ENCODE data around the gene ZNF547. TPM values are rescaled to one million over a fixed set of nuclear protein-coding genes. Genes with fewer than 3 reads are reported as not detected.

ZNF547 gene
- total RNA-seq, result 3.6 and 5.9 TPM in 2 replicates

GRCh38 chr19:57362997-57363687, at the start of gene ZNF547, which contains the start of gene TRAPPC2B:
ZNF547 (plus strand) TSS chr19:57363551; CDS start chr19:57368556, 5,005 bp downstream.
TRAPPC2B (plus strand) TSS chr19:57363551; CDS start chr19:57364834, 1,283 bp downstream.

GRCh38 chr19:57320180-57321084, 42.9 kb upstream of the ZNF547 start, which contains the start of gene ZNF543:
ZNF543 (plus strand) TSS chr19:57320472; CDS start chr19:57320854, 382 bp downstream.

DNA sequence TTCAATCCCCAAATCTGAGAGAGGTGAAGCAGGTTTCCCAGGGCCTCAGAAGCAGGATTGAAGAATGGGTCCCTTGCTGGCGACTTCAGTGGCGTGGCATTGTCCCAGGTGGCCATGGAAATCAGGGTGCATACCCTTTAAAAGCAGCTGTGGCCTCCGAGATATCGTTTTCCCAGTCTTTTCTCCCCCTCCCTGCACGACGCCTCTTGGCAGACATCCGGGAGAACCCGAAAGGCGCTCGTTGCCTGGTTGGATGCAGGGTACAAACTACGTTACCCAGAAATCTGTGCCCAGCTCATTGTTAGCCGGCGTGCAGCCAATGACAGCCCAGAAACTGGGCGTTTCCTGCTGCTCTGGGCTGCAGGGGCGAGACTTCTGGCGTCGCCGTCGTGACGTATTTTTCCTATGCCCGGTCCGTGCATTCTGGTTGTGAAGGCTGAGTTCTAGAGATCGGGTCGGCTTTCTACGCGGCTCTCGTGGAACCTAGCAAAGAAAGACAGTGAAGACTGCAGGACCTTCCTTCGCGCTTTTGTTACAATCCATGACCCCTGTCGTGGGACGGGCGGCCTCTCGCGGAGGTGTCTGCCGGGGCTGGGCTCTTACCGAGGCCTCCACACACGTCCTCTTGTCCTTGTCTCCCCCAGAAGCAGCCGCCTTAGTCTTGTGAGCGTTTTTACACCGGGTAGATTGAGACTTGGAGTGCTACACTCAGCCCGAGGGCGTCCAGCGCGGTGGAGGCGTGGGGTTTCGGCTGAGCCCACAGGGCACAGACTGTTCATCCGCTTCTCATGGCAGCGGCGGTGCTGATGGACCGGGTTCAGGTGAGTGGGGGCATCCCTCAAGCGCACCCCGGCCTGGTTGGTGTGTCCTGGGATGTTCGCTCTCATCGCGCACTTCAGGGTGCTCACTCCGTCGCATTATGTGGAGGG, 12.2 kb upstream of the ZNF547 start, which contains the start of gene ZNF304:
ZNF304 (plus strand) TSS at position 395 of the 929 bp plus-strand sequence; CDS start at position 789, 394 bp downstream.

DNA sequence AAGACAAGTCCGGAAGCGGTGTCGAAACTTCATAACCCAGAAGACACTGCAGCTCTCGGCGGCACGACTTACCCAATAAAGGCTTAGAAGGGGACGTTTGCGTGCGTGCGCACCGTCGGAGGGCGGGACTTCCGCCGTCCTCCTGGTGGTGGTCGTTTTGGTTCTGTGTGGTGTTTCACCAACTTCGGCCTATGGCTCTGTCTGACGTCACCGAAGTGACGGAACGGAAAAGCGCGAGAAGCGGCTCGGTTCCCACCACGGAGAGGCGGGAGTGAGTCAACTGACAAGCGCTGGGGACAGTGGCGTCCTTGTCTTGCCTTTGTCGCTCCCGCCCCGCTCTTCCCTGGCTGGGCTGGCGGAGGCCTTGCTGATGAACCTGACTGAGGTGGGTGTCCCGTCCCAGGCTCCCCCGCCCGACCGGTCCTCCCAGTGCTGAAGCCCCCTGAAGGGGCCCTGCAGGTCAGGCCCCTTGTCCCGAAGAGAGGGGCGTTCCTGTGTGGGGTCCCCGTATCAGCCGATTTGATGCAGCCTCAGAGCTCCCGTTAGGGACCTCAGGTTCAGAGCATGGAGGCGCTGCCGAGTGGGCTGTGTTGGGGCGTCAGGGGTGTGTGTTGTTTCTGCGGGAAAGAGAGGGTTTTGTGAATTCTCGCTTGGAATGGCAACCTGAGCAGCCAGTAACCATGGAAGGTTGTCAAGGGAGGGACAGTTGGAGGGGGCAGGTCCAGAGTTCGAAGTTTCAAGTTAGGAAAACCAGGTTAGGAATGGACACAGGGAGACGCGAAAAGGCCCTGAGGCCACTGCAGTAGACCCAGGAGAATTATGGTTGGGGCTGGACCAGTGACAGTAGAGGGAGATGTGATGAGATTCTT, 26.6 kb downstream of the ZNF547 start, which contains the start of gene ZNF548:
ZNF548 (plus strand) TSS at position 125 of the 869 bp plus-strand sequence; CDS start at position 371, 246 bp downstream.

GRCh38 chr19:57410877-57411671, 47.7 kb downstream of the ZNF547 start, which contains the start of gene ZNF17:
ZNF17 (plus strand) TSS chr19:57411161; CDS start chr19:57413616, 2,455 bp downstream.

Other genes with a start within 250 kb of the ZNF547 start
- not detected in 2 replicates for gene USP29, start 243.6 kb upstream of the ZNF547 start, total RNA-seq
- not detected in 2 replicates for gene ZIM3, start 218.3 kb upstream of the ZNF547 start, total RNA-seq
- gene DUXA, start 196.1 kb upstream of the ZNF547 start, total RNA-seq, result not detected in 2 replicates
- gene ZNF264, start 172.1 kb upstream of the ZNF547 start, total RNA-seq, result 24.9 and 38.3 TPM in 2 replicates
- gene AURKC, start 132.5 kb upstream of the ZNF547 start, total RNA-seq, result 0.56 and 0.96 TPM in 2 replicates
- gene ZNF805, start 122.9 kb upstream of the ZNF547 start, total RNA-seq, result 24.0 and 36.6 TPM in 2 replicates
- 50.2 and 95.0 TPM in 2 replicates for gene ZNF460, start 83.1 kb upstream of the ZNF547 start, total RNA-seq
- 9.2 and 9.6 TPM in 2 replicates for gene ZNF543, start 43.1 kb upstream of the ZNF547 start, total RNA-seq
- 11.0 and 11.1 TPM in 2 replicates for gene ZNF304, start 12.3 kb upstream of the ZNF547 start, total RNA-seq
- 12.1 and 15.2 TPM in 2 replicates for gene TRAPPC2B, start within 50 bp of the ZNF547 start, total RNA-seq
- 17.3 and 38.6 TPM in 2 replicates for gene ZNF548, start 26.3 kb downstream of the ZNF547 start, total RNA-seq
- gene ZNF17, start 47.6 kb downstream of the ZNF547 start, total RNA-seq, result 9.8 and 9.9 TPM in 2 replicates
- gene ZNF749, start 71.8 kb downstream of the ZNF547 start, total RNA-seq, result 7.0 and 9.8 TPM in 2 replicates
- 0.38 and 1.4 TPM in 2 replicates for gene VN1R1, start 93.6 kb downstream of the ZNF547 start, total RNA-seq
- gene ZNF772, start 114.0 kb downstream of the ZNF547 start, total RNA-seq, result 21.5 and 33.3 TPM in 2 replicates
- gene ZNF419, start 124.2 kb downstream of the ZNF547 start, total RNA-seq, result 10.7 and 23.1 TPM in 2 replicates
- 24.0 and 44.5 TPM in 2 replicates for gene ZNF773, start 136.4 kb downstream of the ZNF547 start, total RNA-seq
- gene ZNF549, start 163.8 kb downstream of the ZNF547 start, total RNA-seq, result 6.5 TPM in 2 replicates
- gene ZNF550, start 196.3 kb downstream of the ZNF547 start, total RNA-seq, result 6.9 and 7.9 TPM in 2 replicates
- 6.5 and 6.7 TPM in 2 replicates for gene ZNF416, start 215.4 kb downstream of the ZNF547 start, total RNA-seq
- gene ZIK1, start 220.6 kb downstream of the ZNF547 start, total RNA-seq, result 9.2 and 10.1 TPM in 2 replicates
- 2.8 and 8.2 TPM in 2 replicates for gene ZNF530, start 236.3 kb downstream of the ZNF547 start, total RNA-seq

Data from regular cardiac myocyte (primary cell).